ENCODE data around the gene FAM50A.

FAM50A gene

GRCh38 chrX:154403858-154404257, 40.1 kb upstream of the FAM50A start:
- H3K9me3 Mint-ChIP-seq = no peaks in the 10 kb centered on the region
- ATAC-seq = no peak
- H3K4me3 Mint-ChIP-seq = no peak overlapping the region
- peaks cover 25% of the 10 kb centered on the region for H3K36me3 Mint-ChIP-seq (ENCODE audit: low read depth)
- H3K4me1 Mint-ChIP-seq = peaks cover 18% of the 10 kb centered on the region
- DNase-seq = no peak
- H3K27me3 Mint-ChIP-seq = no peaks in the 10 kb centered on the region
- H3K27ac Mint-ChIP-seq = no peak overlapping the region

DNA sequence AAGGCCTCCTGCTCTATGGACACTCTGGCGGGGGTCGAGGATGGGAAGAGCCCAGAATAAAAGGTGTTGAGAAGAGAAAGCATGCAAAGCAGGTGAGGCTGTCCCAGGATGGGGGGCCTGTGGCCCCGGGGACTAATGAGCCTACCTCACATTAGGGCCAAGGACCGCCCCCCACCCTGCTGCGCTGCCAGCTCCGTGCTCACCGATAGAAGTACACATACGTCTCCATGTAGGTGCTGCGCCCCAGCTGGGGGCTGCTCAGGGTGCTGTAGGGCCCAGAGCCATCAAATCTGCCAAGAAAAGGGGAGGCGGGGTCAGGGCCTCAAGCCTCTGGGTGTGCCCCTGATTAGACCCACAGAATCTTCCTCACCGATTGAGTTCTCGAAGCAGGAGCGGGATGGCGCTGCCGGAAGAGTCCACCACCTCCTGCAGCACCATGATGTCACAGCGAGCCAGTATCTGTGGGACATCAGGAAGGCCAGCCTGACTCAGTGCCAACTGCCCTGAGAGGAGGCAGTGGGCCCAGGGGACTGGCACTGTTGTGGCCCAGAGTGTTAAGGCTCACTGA, 39.2 kb upstream of the FAM50A start:
- no peaks in the 10 kb centered on the region for H3K27me3 Mint-ChIP-seq
- DNase-seq (no peak), ATAC-seq (no peak)
- no peak overlapping the region for H3K27ac Mint-ChIP-seq
- no peaks in the 10 kb centered on the region for H3K9me3 Mint-ChIP-seq
- H3K36me3 Mint-ChIP-seq (ENCODE audit: low read depth) = peaks cover 17% of the 10 kb centered on the region
- peaks cover 17% of the 10 kb centered on the region for H3K4me1 Mint-ChIP-seq
- H3K4me3 Mint-ChIP-seq = no peak overlapping the region

GRCh38 chrX:154408659-154409221, 35.2 kb upstream of the FAM50A start:
- H3K4me1 Mint-ChIP-seq = peaks cover 18% of the 10 kb centered on the region
- H3K9me3 Mint-ChIP-seq = no peaks in the 10 kb centered on the region
- ATAC-seq = no peak
- no peak for DNase-seq
- peaks cover 2% of the 10 kb centered on the region for H3K36me3 Mint-ChIP-seq (ENCODE audit: low read depth)
- peak overlapping the region; percentile 73 for H3K27ac Mint-ChIP-seq
- H3K27me3 Mint-ChIP-seq = no peaks in the 10 kb centered on the region
- peak overlapping the region; percentile 71 for H3K4me3 Mint-ChIP-seq

- Mint-ChIP-seq H3K27ac (peak within 1 kb of the TSS; percentile 73), H3K4me3 (peak within 1 kb of the TSS; percentile 71), H3K9me3 (no peaks in the 10 kb centered on the region), H3K27me3 (no peaks in the 10 kb centered on the region), H3K36me3 (ENCODE audit: low read depth) (peaks cover 4% of the 10 kb centered on the region), H3K4me1 (peaks cover 18% of the 10 kb centered on the region)
- ATAC-seq (peak; percentile 30), DNase-seq (peak; percentile 49)
Observed at GRCh38 chrX:154409222-154409871, 34.6 kb upstream of the FAM50A start, which contains the start of gene DNASE1L1. Gene DNASE1L1 (minus strand): TSS chrX:154409254. CDS start chrX:154405568, 3,686 bp downstream.

DNA sequence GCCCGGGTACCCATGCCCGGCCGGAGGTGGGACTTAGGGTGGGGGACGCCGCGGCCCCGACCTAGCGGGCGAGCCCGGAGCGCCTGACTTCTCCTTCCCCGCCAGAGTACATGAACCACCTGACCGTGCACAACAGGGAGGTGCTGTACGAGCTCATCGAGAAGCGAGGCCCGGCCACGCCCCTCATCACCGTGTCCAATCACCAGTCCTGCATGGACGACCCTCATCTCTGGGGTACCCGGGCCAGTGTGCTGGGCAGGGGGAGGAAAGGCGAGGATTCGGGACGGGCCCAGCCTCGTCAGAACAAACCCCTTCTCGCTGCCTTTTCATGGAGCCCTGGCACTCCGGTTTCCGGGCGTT, 32.0 kb upstream of the FAM50A start:
- Mint-ChIP-seq H3K4me3 (peak overlapping the region; percentile 79), H3K4me1 (peaks cover 19% of the 10 kb centered on the region), H3K27ac (peak overlapping the region; percentile 73), H3K9me3 (no peaks in the 10 kb centered on the region), H3K27me3 (no peaks in the 10 kb centered on the region), H3K36me3 (ENCODE audit: low read depth) (peaks cover 7% of the 10 kb centered on the region)
- ATAC-seq (peak; percentile 77), DNase-seq (peak; percentile 68)

DNA sequence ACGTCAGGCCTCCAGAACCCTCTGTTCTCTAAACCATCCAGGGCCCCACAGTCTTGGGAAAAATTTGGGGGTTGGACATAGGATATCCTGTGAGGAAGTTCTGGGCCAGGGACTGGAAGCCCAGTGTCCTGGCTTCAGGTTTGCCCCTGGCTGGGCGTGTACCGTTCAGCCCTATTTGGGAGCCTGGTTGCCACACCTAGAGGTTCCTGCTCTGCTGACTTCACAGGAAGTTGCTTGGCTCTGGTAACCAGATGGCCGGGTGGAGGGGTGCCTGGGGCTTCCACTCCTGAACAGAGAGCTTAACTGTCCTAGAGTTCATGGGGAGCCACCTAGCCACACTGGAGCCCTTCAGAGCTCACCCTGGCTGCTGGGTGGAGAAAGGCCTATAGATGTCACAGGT, 31.5 kb upstream of the FAM50A start:
- Mint-ChIP-seq H3K4me1 (peaks cover 19% of the 10 kb centered on the region), H3K27me3 (no peaks in the 10 kb centered on the region), H3K4me3 (peak overlapping the region; percentile 79), H3K9me3 (no peaks in the 10 kb centered on the region), H3K27ac (peak overlapping the region; percentile 73), H3K36me3 (ENCODE audit: low read depth) (peaks cover 7% of the 10 kb centered on the region)
- ATAC-seq = peak; percentile 44
- DNase-seq = no peak

DNA sequence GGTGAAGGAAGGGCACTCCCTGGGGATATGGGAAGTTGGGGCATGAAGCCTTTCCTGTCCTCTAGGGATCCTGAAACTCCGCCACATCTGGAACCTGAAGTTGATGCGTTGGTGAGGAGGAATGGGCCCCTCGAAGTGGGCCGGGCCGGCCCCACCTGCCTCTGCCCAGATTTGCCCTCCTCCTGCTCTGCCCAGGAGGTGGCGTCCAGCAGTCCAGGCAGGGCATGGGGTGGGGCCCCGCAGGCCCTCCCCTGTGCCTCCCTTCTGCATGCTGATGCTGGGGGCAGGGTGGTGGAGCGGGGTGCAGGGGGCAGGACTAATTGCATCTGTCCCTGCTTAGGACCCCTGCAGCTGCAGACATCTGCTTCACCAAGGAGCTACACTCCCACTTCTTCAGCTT, 30.8 kb upstream of the FAM50A start:
- peak overlapping the region; percentile 73 for H3K27ac Mint-ChIP-seq
- H3K4me1 Mint-ChIP-seq = peaks cover 19% of the 10 kb centered on the region
- no peak for ATAC-seq

DNA sequence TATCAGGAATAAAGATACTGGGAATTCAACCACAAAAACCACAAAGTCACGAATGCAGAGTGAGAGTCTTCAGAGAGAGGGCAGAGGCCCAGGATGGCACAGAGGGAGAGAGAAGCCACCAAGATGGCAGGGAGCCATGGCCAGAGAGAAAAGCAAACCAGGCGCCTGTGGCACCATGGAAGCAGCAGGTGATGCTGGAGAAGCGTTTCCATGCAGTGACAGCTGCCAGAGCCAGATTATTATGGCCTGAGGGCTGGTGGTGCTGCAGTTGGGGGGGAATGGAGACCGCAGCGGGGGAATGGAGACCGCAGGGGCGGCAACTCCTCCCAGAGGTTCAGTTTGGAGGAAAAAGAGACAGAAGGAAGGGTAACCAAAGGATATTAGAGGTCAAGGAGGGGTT, 26.8 kb upstream of the FAM50A start:
- DNase-seq (no peak), ATAC-seq (no peak)
- no peak overlapping the region for H3K27ac Mint-ChIP-seq
- H3K36me3 Mint-ChIP-seq (ENCODE audit: low read depth) = peaks cover 5% of the 10 kb centered on the region
- no peak overlapping the region for H3K4me3 Mint-ChIP-seq
- H3K27me3 Mint-ChIP-seq = no peaks in the 10 kb centered on the region
- no peaks in the 10 kb centered on the region for H3K9me3 Mint-ChIP-seq
- peaks cover 11% of the 10 kb centered on the region for H3K4me1 Mint-ChIP-seq

More for the DNA sequence above, 30.8 kb upstream of the FAM50A start:
- Mint-ChIP-seq H3K9me3 (no peaks in the 10 kb centered on the region), H3K27me3 (no peaks in the 10 kb centered on the region), H3K4me3 (no peak overlapping the region), H3K36me3 (ENCODE audit: low read depth) (peaks cover 6% of the 10 kb centered on the region)
- DNase-seq = no peak

GRCh38 chrX:154419189-154419588, 24.8 kb upstream of the FAM50A start:
- DNase-seq (no peak), ATAC-seq (no peak)
- Mint-ChIP-seq H3K4me3 (no peak overlapping the region), H3K36me3 (ENCODE audit: low read depth) (peaks cover 2% of the 10 kb centered on the region), H3K4me1 (peaks cover 7% of the 10 kb centered on the region), H3K9me3 (no peaks in the 10 kb centered on the region), H3K27me3 (no peaks in the 10 kb centered on the region), H3K27ac (no peak overlapping the region)

- H3K27me3 Mint-ChIP-seq = no peaks in the 10 kb centered on the region
Observed at GRCh38 chrX:154419688-154420401, 24.1 kb upstream of the FAM50A start.

DNA sequence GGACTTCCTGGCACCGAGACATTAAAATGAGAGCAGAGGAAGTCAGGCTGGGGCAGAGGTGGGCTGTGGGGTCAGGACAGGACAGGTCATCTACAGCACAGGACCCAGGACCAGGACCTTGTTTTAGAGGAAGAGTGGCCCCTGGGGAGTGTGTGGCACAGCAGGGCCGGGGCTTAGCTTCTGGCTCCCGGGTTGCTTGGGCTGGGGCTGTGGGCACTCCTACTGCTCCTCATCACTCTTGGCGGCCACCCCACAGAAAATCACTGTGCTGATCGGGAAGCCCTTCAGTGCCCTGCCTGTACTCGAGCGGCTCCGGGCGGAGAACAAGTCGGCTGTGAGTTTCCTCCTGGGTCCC, 23.6 kb upstream of the FAM50A start:
- Mint-ChIP-seq H3K4me3 (no peak overlapping the region), H3K36me3 (ENCODE audit: low read depth) (no peaks in the 10 kb centered on the region), H3K9me3 (no peaks in the 10 kb centered on the region), H3K27me3 (no peaks in the 10 kb centered on the region), H3K27ac (no peak overlapping the region), H3K4me1 (peaks cover 5% of the 10 kb centered on the region)
- ATAC-seq (no peak), DNase-seq (no peak)

More at GRCh38 chrX:154419688-154420401, 24.1 kb upstream of the FAM50A start:
- H3K9me3 Mint-ChIP-seq = no peaks in the 10 kb centered on the region
- DNase-seq (no peak), ATAC-seq (no peak)
- H3K4me3 Mint-ChIP-seq = no peak overlapping the region
- peaks cover 2% of the 10 kb centered on the region for H3K36me3 Mint-ChIP-seq (ENCODE audit: low read depth)
- H3K4me1 Mint-ChIP-seq = peaks cover 7% of the 10 kb centered on the region
- no peak overlapping the region for H3K27ac Mint-ChIP-seq

GRCh38 chrX:154426916-154427770, 16.8 kb upstream of the FAM50A start:
- no peak for DNase-seq
- no peaks in the 10 kb centered on the region for H3K27me3 Mint-ChIP-seq
- peak overlapping the region; percentile 24 for H3K4me3 Mint-ChIP-seq
- no peak overlapping the region for H3K27ac Mint-ChIP-seq
- H3K36me3 Mint-ChIP-seq (ENCODE audit: low read depth) = no peaks in the 10 kb centered on the region
- no peaks in the 10 kb centered on the region for H3K9me3 Mint-ChIP-seq
- H3K4me1 Mint-ChIP-seq = peaks cover 26% of the 10 kb centered on the region
- ATAC-seq = no peak

DNA sequence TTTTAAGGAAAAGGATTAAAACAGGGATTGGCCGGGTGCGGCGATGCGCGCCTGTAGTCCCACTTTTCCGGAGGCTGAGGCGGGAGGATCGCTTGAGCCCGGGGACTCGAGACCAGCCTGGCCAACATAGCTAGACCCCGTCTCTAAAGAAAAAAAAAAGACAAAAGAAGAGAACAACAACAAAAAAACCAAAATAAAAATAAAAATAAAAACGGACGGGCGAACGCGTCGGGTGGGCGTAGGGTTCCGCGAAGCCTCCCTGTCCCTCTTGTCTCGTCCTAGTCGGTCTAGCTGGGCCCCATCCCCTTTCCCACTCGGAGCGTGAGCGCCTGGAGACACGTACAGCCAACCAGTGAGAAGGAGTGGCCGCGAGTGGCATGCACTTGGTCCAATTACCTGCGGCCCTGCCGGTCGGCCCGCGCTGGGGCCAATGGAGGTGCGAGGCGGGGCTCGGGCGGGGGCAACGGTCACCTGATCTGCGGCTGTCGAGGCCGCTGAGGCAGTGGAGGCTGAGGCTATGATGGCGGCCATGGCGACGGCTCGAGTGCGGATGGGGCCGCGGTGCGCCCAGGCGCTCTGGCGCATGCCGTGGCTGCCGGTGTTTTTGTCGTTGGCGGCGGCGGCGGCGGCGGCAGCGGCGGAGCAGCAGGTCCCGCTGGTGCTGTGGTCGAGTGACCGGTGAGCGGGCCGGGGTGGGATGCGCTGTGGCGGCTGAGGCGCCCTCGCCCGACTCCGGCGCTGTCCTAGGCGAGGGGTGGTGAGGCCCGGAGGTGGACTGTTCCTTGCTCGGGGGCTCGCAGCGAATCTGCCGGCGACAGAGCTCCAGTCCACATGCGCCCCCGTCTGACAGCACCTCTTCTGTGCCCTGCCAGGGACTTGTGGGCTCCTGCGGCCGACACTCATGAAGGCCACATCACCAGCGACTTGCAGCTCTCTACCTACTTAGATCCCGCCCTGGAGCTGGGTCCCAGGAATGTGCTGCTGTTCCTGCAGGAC, 15.5 kb upstream of the FAM50A start, which contains the start of gene ATP6AP1:
Gene ATP6AP1 (plus strand): TSS at position 502 of the 996 bp plus-strand sequence. CDS start 16 bp downstream, at position 518.
- Mint-ChIP-seq H3K9me3 (no peaks in the 10 kb centered on the region), H3K27ac (peak within 1 kb of the TSS; percentile 65), H3K4me3 (peak within 1 kb of the TSS; percentile 78), H3K36me3 (ENCODE audit: low read depth) (no peaks in the 10 kb centered on the region), H3K27me3 (no peaks in the 10 kb centered on the region), H3K4me1 (peaks cover 26% of the 10 kb centered on the region)
- ATAC-seq = peak; percentile 99
- DNase-seq = peak; percentile 84

All from activated naive CD8-positive, alpha-beta T cell treated with anti-CD3 and anti-CD28 coated beads, Interleukin-2, amount 50 U/mL, for 24 hours (primary cell).